CD4-positive, alpha-beta T cell treated with Interleukin-21 for 1 hour (primary cell): ENCODE results near the gene FGF14.

ENCODE experiments used
- DNase-seq: peaks from one replicate; pipeline ENCODE4 v3.0.0-alpha.2; 2020

FGF14 gene

DNA sequence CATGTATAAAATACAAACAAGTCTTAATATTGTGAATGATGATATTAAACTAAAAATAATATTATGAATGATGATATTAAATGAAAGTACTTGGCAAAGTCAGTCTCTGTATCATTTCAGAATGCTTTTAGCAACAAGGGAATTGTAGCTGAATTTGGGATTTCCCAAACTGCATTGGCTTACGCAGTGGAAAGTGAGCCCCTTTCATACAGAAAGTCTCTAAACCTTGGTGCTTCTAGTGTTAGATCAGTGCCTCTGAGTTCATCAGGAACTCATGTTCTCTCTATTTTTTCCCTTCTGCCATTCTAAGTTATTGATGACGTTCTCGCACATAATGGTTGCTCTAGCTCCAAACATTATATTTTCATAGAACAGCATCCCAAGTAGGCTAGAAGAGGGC is 649.4 kb downstream of the FGF14 start:
- DNase-seq: no peak

DNA sequence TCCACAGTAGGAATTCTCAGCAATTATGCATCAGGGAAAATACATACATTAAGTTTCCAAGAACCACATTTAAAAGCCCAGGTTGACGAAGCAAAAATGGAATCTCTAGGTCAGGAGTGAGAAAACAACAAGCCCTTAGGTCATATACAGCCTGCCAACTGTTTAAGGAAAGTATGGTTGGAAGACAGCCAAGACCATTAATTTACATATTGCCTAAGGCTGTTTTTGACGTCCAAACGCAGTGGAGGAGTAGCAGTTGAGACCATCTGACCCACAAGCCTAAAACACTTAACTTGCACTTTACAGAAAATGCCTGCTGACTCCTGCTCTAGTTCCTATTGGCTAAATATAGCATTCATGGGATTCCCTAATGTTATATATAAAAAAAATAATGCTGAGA is 650.4 kb downstream of the FGF14 start:
- no peak for DNase-seq

DNA sequence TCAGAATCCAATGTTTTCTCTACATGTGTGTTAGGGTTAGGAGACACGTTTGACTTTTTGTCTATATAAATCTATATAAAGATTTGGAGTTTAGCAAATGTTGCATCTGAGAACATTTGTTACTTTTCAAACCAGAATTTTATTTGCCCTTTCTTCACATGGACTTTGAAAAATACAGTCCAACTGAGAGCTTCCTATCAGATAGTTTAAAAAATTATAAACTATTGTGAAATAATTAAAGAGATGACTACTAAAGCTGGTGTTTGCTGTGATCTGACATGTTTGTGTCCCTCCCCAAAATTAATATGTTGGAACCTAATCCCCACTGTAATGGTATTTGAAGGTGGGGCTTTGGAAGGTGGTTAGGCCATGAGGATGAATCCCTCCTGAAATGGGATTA is 652.3 kb downstream of the FGF14 start:
- no peak for DNase-seq

DNA sequence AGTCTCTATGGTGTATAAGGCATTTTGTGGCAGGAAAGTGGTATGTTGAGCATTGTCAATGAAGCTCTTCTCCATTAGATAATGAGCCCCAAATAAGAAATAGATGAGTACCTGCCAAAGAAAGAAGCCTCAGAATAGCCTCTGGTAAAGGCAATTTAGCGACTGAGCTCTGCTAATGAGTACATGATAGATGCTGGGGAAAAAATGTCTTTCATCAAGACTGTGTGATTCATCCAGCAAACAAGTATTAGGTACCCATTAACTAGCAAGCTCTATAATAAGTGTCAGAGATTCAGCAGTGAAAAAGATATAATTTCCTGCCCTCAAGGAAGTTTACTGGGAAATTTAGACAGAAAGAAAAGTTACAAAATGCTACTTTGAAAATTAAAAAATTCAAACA is 654.8 kb downstream of the FGF14 start:
- no peak for DNase-seq

DNA sequence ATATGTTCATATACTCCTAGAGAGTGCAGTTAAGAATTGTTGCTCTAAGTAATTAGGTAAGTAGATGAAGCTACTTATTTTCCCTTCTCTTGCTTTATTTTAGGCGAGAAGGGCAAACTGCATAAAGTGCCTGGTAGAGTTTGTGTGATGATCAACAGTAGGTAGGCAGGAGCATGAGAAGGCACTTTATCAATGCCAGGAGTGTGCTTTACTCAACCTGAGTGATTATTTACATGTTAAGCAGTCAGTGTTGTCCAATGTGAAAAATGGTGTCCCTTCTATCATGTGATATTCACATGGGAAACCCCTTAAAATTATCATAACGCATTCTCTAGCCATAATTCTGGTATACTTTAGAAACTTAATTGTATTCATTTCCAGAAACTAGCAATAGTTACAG is 655.3 kb downstream of the FGF14 start:
- DNase-seq: no peak

DNA sequence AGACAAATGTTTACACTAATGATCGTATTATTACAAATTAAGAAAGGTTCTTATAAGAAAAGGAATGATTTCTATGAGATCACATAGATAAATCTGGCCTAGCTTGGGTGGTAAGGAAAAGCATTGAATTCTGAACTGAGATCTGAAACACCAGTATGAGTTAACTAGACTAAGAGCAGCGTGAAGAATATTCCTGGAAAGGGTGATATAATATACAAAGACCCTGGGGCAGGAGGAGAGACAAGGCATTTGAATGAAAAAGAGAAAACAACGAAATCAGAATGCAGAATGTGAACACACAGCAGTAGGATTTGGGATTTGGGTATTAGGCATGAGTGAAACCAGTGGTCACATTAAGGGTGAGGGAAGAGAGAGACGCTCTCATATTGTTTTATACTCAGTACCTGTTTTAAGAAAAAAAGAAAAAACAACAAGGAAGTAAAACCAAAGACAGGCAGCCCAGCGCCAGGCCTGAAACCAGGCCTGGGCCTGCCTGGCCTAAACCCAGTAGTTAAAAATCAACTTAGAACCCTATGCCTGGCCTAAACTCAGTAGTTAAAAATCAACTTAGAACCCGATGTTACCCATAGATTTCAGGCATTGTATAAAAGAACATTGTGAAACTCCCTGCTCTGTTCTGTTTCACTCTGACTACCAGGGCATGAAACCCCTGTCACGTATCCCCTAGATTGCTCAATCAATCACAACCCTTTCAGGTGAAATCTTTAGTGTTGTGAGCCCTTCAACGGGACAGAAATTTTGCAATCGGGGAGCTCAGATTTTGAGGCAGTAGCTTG is 662.3 kb downstream of the FGF14 start:
- DNase-seq: no peak

DNA sequence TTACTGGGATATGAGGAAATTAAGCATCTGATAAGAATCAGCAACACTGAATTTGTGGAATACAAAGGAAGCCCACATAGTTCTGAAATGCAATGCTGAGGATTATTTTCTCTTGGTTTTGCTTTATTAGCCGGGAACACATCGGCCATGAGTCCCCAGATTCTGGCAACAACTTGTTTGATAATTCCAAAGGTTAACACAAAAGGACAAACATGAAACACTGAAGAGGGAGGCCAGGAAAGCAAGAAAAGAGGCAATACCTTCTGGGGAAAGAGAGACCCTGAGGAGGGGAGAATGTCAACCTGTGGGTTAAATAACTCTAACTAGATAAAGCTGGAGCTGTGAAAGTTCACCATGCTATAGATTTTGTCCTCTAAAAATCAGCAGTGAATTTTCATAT is 663.5 kb downstream of the FGF14 start:
- DNase-seq: no peak

DNA sequence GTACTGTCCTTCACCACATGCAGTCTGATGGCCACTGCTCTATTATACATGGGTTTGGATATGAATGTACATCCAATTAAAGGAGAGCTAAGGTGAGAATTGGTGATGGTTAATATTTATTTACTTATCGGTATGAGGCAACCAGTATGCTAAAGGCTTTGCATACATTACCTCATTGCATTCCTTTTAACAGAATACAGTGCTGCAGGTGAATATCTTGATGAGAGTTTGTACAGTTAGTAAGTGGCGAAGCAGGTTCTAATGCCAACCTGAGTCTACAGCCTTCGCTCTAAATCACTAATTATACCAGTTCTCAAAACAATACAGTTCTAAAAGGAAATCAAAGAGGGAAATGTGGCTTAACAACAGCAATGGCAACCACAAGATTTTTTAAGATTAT is 665.3 kb downstream of the FGF14 start:
- no peak for DNase-seq

DNA sequence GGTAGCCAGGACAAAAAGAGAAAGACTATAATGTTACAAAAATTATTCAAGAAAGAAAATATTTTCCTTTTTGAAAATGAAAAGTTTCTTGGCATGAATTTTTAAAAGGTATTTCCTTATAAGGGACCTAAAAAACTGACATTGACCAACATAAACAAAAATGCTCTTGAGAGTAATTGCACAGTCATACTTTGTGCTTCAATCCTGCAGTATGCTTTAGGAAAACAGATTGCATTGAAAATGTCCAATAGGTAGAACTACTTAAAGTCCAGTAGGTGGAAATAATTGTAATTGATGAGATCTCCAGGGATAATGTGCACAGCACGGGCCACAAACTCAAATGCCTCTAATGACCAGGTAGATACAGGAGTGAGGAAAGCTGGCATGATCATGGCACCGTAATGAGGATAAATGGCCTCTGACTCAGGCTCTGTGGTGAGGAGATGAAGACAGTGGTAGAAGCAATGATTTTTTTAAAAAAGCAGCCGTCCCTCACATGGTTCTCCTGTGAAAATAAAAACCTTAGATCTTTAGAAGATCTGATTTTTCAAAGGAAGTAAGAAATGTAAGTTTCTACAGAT is 671.3 kb downstream of the FGF14 start:
- DNase-seq: no peak

DNA sequence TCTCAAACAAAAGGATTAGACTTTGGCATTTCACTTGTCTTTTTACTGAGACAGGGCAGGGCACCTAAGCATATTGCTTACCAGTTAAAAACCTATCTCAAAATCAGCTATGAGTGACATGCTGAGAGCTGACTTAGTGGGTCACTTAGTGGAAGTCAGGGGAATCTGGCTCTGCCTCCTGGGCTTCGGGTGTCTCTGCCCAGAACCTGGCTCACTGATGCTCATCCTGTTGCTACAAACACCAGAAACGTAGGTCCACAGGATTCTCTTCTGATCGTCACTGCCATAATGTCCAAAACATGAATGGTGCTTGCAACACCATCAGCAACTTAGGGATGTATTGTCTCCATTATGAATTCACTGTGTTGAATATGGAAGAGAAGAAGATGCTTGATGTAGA is 673.2 kb downstream of the FGF14 start:
- no peak for DNase-seq

DNA sequence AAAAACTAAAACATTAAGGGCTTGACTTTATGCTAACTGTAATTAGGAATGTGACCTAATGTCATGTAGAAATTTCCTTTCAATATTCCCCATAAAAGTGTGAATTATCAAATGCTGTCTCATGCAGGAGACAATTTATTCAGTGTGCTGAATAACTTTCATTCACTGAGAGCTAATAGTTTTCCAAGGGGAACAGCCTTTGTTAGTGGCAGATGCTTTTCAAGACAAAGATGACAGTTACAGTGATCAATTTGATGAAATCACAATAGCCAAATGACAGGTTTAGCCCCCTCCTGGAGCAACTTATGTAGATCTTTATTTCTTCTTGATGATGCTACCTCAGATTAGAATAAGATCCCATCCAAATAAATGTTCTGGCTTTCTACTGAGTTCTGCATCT is 673.8 kb downstream of the FGF14 start:
- DNase-seq: no peak

GRCh38 chr13:101727118-101727517 is 674.7 kb downstream of the FGF14 start:
- DNase-seq: no peak

DNA sequence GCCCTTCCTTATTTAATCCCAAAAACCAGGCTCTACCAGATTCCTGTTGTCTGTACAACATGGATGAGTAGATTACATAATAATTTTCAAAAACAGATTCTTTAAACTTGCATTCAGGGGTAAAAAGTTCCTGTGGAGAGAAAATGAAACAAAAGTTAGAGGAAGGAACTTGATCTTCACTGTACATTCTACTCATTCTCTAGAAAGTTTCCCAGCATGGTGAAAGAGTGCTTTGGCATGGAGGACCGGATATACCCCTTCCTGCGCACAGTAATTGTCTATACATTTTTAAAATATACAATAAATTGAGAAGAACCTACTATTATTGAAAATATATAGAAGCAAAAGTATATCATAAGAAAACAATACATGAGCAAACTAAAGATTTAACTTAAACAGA is 675.2 kb downstream of the FGF14 start:
- no peak for DNase-seq

GRCh38 chr13:101718496-101718895 is 683.4 kb downstream of the FGF14 start:
- DNase-seq: no peak

- DNase-seq: no peak
These were observed 684.5 kb downstream of the FGF14 start for GRCh38 chr13:101717353-101717752.

DNA sequence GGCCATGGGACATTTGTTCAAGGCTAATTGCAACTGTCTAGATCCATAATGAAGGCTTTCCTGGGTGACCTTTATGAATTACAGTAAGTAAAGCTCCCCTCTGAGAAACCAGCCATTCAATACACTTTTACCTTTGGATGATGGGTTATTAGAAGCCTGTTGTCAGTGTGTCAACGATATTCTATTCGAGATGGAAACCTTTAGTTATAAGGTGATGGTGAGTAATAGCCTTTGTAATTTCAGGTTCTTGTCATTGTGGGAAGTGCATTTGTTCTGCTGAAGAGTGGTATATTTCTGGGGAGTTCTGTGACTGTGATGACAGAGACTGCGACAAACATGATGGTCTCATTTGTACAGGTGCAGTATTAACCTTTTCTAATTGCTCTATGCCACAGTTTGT is 687.7 kb downstream of the FGF14 start:
- DNase-seq: no peak

- DNase-seq: no peak
These were observed 689.9 kb downstream of the FGF14 start for GRCh38 chr13:101712026-101712348.

GRCh38 chr13:101711307-101712025 is 690.4 kb downstream of the FGF14 start:
- no peak for DNase-seq

GRCh38 chr13:101709952-101710351 is 691.9 kb downstream of the FGF14 start:
- no peak for DNase-seq

- DNase-seq: no peak
These were observed 693.7 kb downstream of the FGF14 start for GRCh38 chr13:101708115-101708514.

- DNase-seq: no peak
These were observed 694.2 kb downstream of the FGF14 start for GRCh38 chr13:101707659-101708058.

GRCh38 chr13:101706651-101707050 is 695.2 kb downstream of the FGF14 start:
- DNase-seq: peak; percentile 10

GRCh38 chr13:101703838-101704237 is 698.0 kb downstream of the FGF14 start:
- no peak for DNase-seq

- DNase-seq: no peak
These were observed 698.8 kb downstream of the FGF14 start for GRCh38 chr13:101703081-101703480.
